Measurements from ENCODE around the gene VCP. TPM values are rescaled to one million over a fixed set of nuclear protein-coding genes. Genes with fewer than 3 reads are reported as not detected.
A peak's percentile ranks its signal among the peaks of the same experiment; 100 is the strongest.

Gene VCP
- total RNA-seq, 1 donor from 2014 or later, result 390 TPM

DNA sequence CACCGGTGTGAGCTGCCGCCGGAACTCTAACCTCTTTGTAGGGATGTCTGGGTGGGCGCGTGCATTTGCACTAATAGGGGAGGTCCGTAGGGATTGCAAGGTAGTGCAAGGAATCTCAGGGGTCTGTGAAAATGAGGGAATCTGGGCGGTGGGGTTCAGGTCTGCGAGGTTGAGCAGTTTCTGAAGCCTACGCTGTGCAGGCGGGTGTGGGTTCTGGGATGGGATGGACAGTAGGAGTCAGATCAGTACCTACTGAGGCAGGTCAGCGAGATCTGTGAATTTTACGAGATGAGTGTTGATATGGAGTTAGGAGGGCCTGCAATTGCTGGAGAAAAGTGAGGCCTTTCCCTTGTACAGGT lies 44.1 kb upstream of the VCP start:
- H4K20me1 ChIP-seq (ENCODE audit: insufficient read depth, low read length), result peaks cover 4% of the 10 kb centered on the region
- H3K36me3 Mint-ChIP-seq (ENCODE audit: low read depth, unreplicated experiment), result no peaks in the 10 kb centered on the region
- H3K9ac ChIP-seq (ENCODE audit: low read length), result peak overlapping the region; percentile 86

DNA sequence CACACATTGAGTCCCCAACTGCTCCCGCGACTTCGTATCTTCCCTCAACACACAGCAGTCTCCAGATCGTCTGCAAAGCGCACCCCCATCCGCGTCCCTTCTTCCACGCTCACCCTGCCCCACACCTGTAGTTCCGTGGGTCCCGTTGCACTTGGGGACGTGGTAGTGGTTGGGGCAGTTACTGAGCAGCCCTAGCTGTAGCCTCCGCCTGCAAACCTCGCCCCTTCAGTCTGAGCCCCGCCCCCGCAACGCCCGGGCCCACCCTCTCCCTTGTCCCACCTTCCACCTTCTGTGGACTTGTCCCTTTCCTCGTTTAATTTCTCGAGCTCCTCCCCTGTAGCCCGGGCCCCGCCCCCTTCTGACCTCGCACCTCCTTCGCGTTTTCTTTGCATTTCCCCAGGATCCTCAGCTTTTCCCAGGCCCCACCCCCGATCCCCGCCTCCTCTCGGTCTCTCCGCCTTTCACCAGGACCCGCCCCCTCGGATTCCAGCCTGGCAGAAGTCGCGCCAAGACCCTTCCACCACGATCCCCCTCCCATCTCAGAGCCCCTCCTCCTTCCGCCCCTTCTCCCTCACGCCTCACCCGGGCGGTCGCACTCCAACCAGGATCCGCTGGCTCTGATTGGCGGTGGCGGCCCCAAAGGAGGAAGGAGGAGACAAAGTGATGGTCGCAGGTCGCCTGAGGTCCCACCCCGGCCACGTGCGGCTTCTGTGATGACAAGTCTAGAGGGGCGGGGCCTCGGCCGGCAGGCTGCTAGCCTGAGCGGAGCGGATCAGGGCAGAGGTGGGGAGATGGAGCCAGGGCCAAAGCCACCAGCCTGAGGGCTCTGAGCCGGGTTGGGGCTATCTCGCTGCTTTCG lies 43.5 kb upstream of the VCP start, which contains the start of gene ATOSB:
Gene ATOSB (minus strand): TSS at position 183 of the 859 bp plus-strand sequence. CDS start 7,588 bp downstream, outside the sequence.
- Mint-ChIP-seq H3K9me3 (ENCODE audit: unreplicated experiment) (no peaks in the 10 kb centered on the region), H3K27me3 (ENCODE audit: low read depth, unreplicated experiment) (peaks cover 1% of the 10 kb centered on the region), H3K27ac (ENCODE audit: unreplicated experiment) (peak within 1 kb of the TSS; percentile 98), H3K4me3 (ENCODE audit: unreplicated experiment) (peak within 1 kb of the TSS; percentile 95), H3K4me1 (ENCODE audit: low read depth, unreplicated experiment) (peaks cover 20% of the 10 kb centered on the region), H3K36me3 (ENCODE audit: low read depth, unreplicated experiment) (no peaks in the 10 kb centered on the region)
- peak; percentile 91 for DNase-seq (ENCODE audit: low read depth)
- H3K79me2 ChIP-seq (ENCODE audit: insufficient read depth, low read length), result peaks cover 35% of the 10 kb centered on the region
- peaks cover 4% of the 10 kb centered on the region for H4K20me1 ChIP-seq (ENCODE audit: insufficient read depth, low read length)
- H3K27ac ChIP-seq (ENCODE audit: low read depth, low read length), result peak within 1 kb of the TSS; percentile 90
- peak within 1 kb of the TSS; percentile 84 for H2AFZ ChIP-seq (ENCODE audit: low read depth, low read length)
- H3K36me3 ChIP-seq (ENCODE audit: insufficient read depth, low read length), result no peaks in the 10 kb centered on the region
- H3K4me3 ChIP-seq (ENCODE audit: insufficient read depth, low read depth, low read length), result peak within 1 kb of the TSS; percentile 94
- H3K4me2 ChIP-seq (ENCODE audit: low read length), result peak within 1 kb of the TSS; percentile 97
- FAIRE-seq, result no peak
- TF ChIP-seq, protein P1, sequence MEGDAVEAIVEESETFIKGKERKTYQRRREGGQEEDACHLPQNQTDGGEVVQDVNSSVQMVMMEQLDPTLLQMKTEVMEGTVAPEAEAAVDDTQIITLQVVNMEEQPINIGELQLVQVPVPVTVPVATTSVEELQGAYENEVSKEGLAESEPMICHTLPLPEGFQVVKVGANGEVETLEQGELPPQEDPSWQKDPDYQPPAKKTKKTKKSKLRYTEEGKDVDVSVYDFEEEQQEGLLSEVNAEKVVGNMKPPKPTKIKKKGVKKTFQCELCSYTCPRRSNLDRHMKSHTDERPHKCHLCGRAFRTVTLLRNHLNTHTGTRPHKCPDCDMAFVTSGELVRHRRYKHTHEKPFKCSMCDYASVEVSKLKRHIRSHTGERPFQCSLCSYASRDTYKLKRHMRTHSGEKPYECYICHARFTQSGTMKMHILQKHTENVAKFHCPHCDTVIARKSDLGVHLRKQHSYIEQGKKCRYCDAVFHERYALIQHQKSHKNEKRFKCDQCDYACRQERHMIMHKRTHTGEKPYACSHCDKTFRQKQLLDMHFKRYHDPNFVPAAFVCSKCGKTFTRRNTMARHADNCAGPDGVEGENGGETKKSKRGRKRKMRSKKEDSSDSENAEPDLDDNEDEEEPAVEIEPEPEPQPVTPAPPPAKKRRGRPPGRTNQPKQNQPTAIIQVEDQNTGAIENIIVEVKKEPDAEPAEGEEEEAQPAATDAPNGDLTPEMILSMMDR (IDR thresholded peaks at IDR 0.05; ENCODE audit: insufficient read depth, low read depth, low read length), result no peak
- TF ChIP-seq EZH2 (IDR thresholded peaks at IDR 0.05; ENCODE audit: insufficient read depth, low read length), result no peak
- no peaks in the 10 kb centered on the region for H3K9me3 ChIP-seq (ENCODE audit: insufficient read depth, low read depth, low read length)
- H3K9ac ChIP-seq (ENCODE audit: low read length), result peak within 1 kb of the TSS; percentile 86
- peaks cover 39% of the 10 kb centered on the region for H3K4me1 ChIP-seq (ENCODE audit: insufficient read depth, low read length)
- H3K27me3 ChIP-seq (ENCODE audit: insufficient read depth, low read length), result no peaks in the 10 kb centered on the region

More for the DNA sequence above, 44.1 kb upstream of the VCP start:
- Histone ChIP-seq H3K4me1 (ENCODE audit: insufficient read depth, low read length) (peaks cover 38% of the 10 kb centered on the region), H3K36me3 (ENCODE audit: insufficient read depth, low read length) (no peaks in the 10 kb centered on the region), H3K79me2 (ENCODE audit: insufficient read depth, low read length) (peaks cover 30% of the 10 kb centered on the region), H3K4me3 (ENCODE audit: insufficient read depth, low read depth, low read length) (peak overlapping the region; percentile 94), H3K27me3 (ENCODE audit: insufficient read depth, low read length) (no peaks in the 10 kb centered on the region), H3K27ac (ENCODE audit: low read depth, low read length) (peak overlapping the region; percentile 21), H3K9me3 (ENCODE audit: insufficient read depth, low read depth, low read length) (no peaks in the 10 kb centered on the region), H2AFZ (ENCODE audit: low read depth, low read length) (peak overlapping the region; percentile 84), H3K4me2 (ENCODE audit: low read length) (peak overlapping the region; percentile 97)
- DNase-seq (ENCODE audit: low read depth), result no peak
- Mint-ChIP-seq H3K4me3 (ENCODE audit: unreplicated experiment) (peak overlapping the region; percentile 95), H3K27ac (ENCODE audit: unreplicated experiment) (peak overlapping the region; percentile 67), H3K4me1 (ENCODE audit: low read depth, unreplicated experiment) (peaks cover 20% of the 10 kb centered on the region), H3K9me3 (ENCODE audit: unreplicated experiment) (no peaks in the 10 kb centered on the region), H3K27me3 (ENCODE audit: low read depth, unreplicated experiment) (peaks cover 2% of the 10 kb centered on the region)
- TF ChIP-seq, protein P1 (IDR thresholded peaks at IDR 0.05; ENCODE audit: insufficient read depth, low read depth, low read length), result no peak
- no peak for TF ChIP-seq EZH2 (IDR thresholded peaks at IDR 0.05; ENCODE audit: insufficient read depth, low read length)
- FAIRE-seq, result no peak
